ENCODE results near the gene DMRTC1. TPM values are rescaled to one million over a fixed set of nuclear protein-coding genes. Genes with fewer than 3 reads are reported as not detected.
"Not testable (repeated sequence)": the region's sequence is repeated elsewhere in the genome, so short reads cannot be mapped to it uniquely, and the experiment has no call there.

Gene DMRTC1
- total RNA-seq: not detected in 2 replicates

GRCh38 chrX:72943819-72944169 is at the start of gene DMRTC1:
Gene DMRTC1 (minus strand): TSS chrX:72943837. CDS start chrX:72875694, 68,143 bp downstream.
- H3K36me3 Mint-ChIP-seq (ENCODE audit: low read depth); H3K4me3 Mint-ChIP-seq (ENCODE audit: low read depth); H3K9me3 Mint-ChIP-seq; H3K27ac Mint-ChIP-seq; H3K27me3 Mint-ChIP-seq (ENCODE audit: low read depth); intact Hi-C loops (cut with micrococcal nuclease); H3K4me1 Mint-ChIP-seq (ENCODE audit: low read depth); DNase-seq (ENCODE audit: low spot score): not testable (repeated sequence)

- H3K27me3 Mint-ChIP-seq (ENCODE audit: low read depth); H3K4me3 Mint-ChIP-seq (ENCODE audit: low read depth); H3K27ac Mint-ChIP-seq; intact Hi-C loops (cut with micrococcal nuclease); DNase-seq (ENCODE audit: low spot score); H3K4me1 Mint-ChIP-seq (ENCODE audit: low read depth); H3K9me3 Mint-ChIP-seq; H3K36me3 Mint-ChIP-seq (ENCODE audit: low read depth): not testable (repeated sequence)
Measured at GRCh38 chrX:72980894-72981469, 37.3 kb upstream of the DMRTC1 start.

GRCh38 chrX:72974885-72975284 is 31.2 kb upstream of the DMRTC1 start:
- intact Hi-C loops (cut with micrococcal nuclease); DNase-seq (ENCODE audit: low spot score); H3K27me3 Mint-ChIP-seq (ENCODE audit: low read depth); H3K36me3 Mint-ChIP-seq (ENCODE audit: low read depth); H3K4me3 Mint-ChIP-seq (ENCODE audit: low read depth); H3K4me1 Mint-ChIP-seq (ENCODE audit: low read depth); H3K9me3 Mint-ChIP-seq; H3K27ac Mint-ChIP-seq: not testable (repeated sequence)

- DNase-seq (ENCODE audit: low spot score); H3K27ac Mint-ChIP-seq; H3K9me3 Mint-ChIP-seq; H3K4me3 Mint-ChIP-seq (ENCODE audit: low read depth); intact Hi-C loops (cut with micrococcal nuclease); H3K36me3 Mint-ChIP-seq (ENCODE audit: low read depth); H3K4me1 Mint-ChIP-seq (ENCODE audit: low read depth); H3K27me3 Mint-ChIP-seq (ENCODE audit: low read depth): not testable (repeated sequence)
Measured at GRCh38 chrX:72971859-72972258, 28.2 kb upstream of the DMRTC1 start.

- not testable (repeated sequence) for H3K4me1 Mint-ChIP-seq (ENCODE audit: low read depth)
Measured at GRCh38 chrX:72959971-72960370, 16.3 kb upstream of the DMRTC1 start.

GRCh38 chrX:72943035-72943818 is 410 bp downstream of the DMRTC1 start:
- H3K4me3 Mint-ChIP-seq (ENCODE audit: low read depth); DNase-seq (ENCODE audit: low spot score); H3K4me1 Mint-ChIP-seq (ENCODE audit: low read depth); H3K9me3 Mint-ChIP-seq; H3K27ac Mint-ChIP-seq; intact Hi-C loops (cut with micrococcal nuclease); H3K36me3 Mint-ChIP-seq (ENCODE audit: low read depth); H3K27me3 Mint-ChIP-seq (ENCODE audit: low read depth): not testable (repeated sequence)

More at GRCh38 chrX:72959971-72960370, 16.3 kb upstream of the DMRTC1 start:
- H3K36me3 Mint-ChIP-seq (ENCODE audit: low read depth); H3K27ac Mint-ChIP-seq; intact Hi-C loops (cut with micrococcal nuclease); DNase-seq (ENCODE audit: low spot score); H3K27me3 Mint-ChIP-seq (ENCODE audit: low read depth); H3K9me3 Mint-ChIP-seq; H3K4me3 Mint-ChIP-seq (ENCODE audit: low read depth): not testable (repeated sequence)

- H3K4me3 Mint-ChIP-seq (ENCODE audit: low read depth); DNase-seq (ENCODE audit: low spot score); intact Hi-C loops (cut with micrococcal nuclease); H3K27ac Mint-ChIP-seq; H3K36me3 Mint-ChIP-seq (ENCODE audit: low read depth); H3K27me3 Mint-ChIP-seq (ENCODE audit: low read depth); H3K9me3 Mint-ChIP-seq; H3K4me1 Mint-ChIP-seq (ENCODE audit: low read depth): not testable (repeated sequence)
Measured at GRCh38 chrX:72942272-72942671, 1.4 kb downstream of the DMRTC1 start.

- H3K27ac Mint-ChIP-seq: not testable (repeated sequence)
Measured at GRCh38 chrX:72937906-72938305, 5.7 kb downstream of the DMRTC1 start, which contains the start of gene FAM236A. Gene FAM236A (plus strand): TSS chrX:72938206. CDS start chrX:72938263, 57 bp downstream.

GRCh38 chrX:72936882-72937455 is 6.7 kb downstream of the DMRTC1 start:
- H3K4me3 Mint-ChIP-seq (ENCODE audit: low read depth); intact Hi-C loops (cut with micrococcal nuclease); H3K4me1 Mint-ChIP-seq (ENCODE audit: low read depth); DNase-seq (ENCODE audit: low spot score); H3K36me3 Mint-ChIP-seq (ENCODE audit: low read depth); H3K27me3 Mint-ChIP-seq (ENCODE audit: low read depth); H3K27ac Mint-ChIP-seq; H3K9me3 Mint-ChIP-seq: not testable (repeated sequence)

More at GRCh38 chrX:72937906-72938305, 5.7 kb downstream of the DMRTC1 start, which contains the start of gene FAM236A:
- H3K27me3 Mint-ChIP-seq (ENCODE audit: low read depth); H3K36me3 Mint-ChIP-seq (ENCODE audit: low read depth); intact Hi-C loops (cut with micrococcal nuclease); H3K9me3 Mint-ChIP-seq; DNase-seq (ENCODE audit: low spot score); H3K4me1 Mint-ChIP-seq (ENCODE audit: low read depth); H3K4me3 Mint-ChIP-seq (ENCODE audit: low read depth): not testable (repeated sequence)

GRCh38 chrX:72936455-72936854 is 7.2 kb downstream of the DMRTC1 start:
- intact Hi-C loops (cut with micrococcal nuclease); H3K36me3 Mint-ChIP-seq (ENCODE audit: low read depth); H3K4me1 Mint-ChIP-seq (ENCODE audit: low read depth); DNase-seq (ENCODE audit: low spot score); H3K4me3 Mint-ChIP-seq (ENCODE audit: low read depth); H3K9me3 Mint-ChIP-seq; H3K27ac Mint-ChIP-seq; H3K27me3 Mint-ChIP-seq (ENCODE audit: low read depth): not testable (repeated sequence)

- intact Hi-C loops (cut with micrococcal nuclease); H3K9me3 Mint-ChIP-seq; H3K27me3 Mint-ChIP-seq (ENCODE audit: low read depth): not testable (repeated sequence)
Measured at GRCh38 chrX:72932283-72932682, 11.4 kb downstream of the DMRTC1 start.

GRCh38 chrX:72916096-72916495 is 27.5 kb downstream of the DMRTC1 start:
- H3K4me1 Mint-ChIP-seq (ENCODE audit: low read depth); intact Hi-C loops (cut with micrococcal nuclease); H3K4me3 Mint-ChIP-seq (ENCODE audit: low read depth); H3K27me3 Mint-ChIP-seq (ENCODE audit: low read depth); H3K9me3 Mint-ChIP-seq; H3K36me3 Mint-ChIP-seq (ENCODE audit: low read depth); DNase-seq (ENCODE audit: low spot score); H3K27ac Mint-ChIP-seq: not testable (repeated sequence)

More at GRCh38 chrX:72932283-72932682, 11.4 kb downstream of the DMRTC1 start:
- not testable (repeated sequence) for DNase-seq (ENCODE audit: low spot score); H3K27ac Mint-ChIP-seq; H3K36me3 Mint-ChIP-seq (ENCODE audit: low read depth); H3K4me1 Mint-ChIP-seq (ENCODE audit: low read depth); H3K4me3 Mint-ChIP-seq (ENCODE audit: low read depth)

GRCh38 chrX:72912315-72912714 is 31.3 kb downstream of the DMRTC1 start, which contains the start of gene FAM236C:
Gene FAM236C (plus strand): TSS chrX:72912615. CDS start chrX:72912715, 100 bp downstream.
- not testable (repeated sequence) for H3K4me1 Mint-ChIP-seq (ENCODE audit: low read depth); H3K36me3 Mint-ChIP-seq (ENCODE audit: low read depth)

More at GRCh38 chrX:72912315-72912714, 31.3 kb downstream of the DMRTC1 start, which contains the start of gene FAM236C:
- H3K9me3 Mint-ChIP-seq; DNase-seq (ENCODE audit: low spot score); H3K27me3 Mint-ChIP-seq (ENCODE audit: low read depth); H3K27ac Mint-ChIP-seq; intact Hi-C loops (cut with micrococcal nuclease); H3K4me3 Mint-ChIP-seq (ENCODE audit: low read depth): not testable (repeated sequence)
